ENCODE data around the gene DEAF1.

DEAF1 gene

DNA sequence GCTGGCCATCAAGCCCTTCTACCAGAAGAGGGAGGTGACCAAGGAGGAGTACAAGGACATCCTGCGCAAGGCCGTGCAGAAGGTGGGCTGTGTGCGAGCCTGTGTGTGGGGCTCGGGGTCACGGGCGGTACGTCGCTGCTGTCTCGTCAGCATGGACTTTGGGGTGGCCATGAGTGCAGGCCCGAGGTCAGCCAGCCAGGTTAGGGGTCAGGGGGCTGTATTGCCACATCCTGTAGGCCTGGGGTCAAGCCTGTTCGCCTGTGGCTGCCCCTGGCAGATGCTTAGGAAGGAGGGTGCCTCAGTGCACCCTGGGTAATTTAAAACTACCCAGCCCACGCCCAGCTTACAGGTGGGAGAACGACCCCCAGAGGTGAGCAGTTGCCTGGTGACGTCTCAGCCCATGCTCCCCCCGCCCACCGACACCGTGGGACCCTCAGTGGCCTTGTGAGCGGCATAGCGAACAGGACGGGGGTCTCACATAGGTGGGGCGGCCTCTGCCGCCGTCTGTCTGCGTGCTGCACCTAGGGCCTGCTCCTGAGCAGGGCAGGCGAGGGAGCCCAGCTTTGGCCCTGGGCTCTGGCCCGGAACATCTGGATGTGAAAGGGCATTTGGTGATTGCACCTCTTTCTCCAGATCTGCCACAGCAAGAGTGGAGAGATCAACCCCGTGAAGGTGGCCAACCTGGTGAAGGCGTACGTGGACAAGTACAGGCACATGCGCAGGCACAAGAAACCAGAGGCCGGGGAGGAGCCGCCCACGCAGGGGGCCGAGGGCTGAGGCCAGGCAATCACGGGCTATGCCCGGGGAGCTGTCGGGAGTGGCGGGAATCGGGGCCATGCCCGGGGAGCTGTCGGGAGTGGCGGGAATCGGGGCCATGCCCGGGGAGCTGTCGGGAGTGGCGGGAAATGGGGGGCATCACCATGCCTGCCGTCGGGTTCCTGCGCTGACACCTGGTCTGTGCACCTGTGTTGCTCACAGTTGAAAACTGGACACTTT, 83.7 kb downstream of the DEAF1 start:
- no peak for DNase-seq
- in situ Hi-C loops (cut with HindIII; ENCODE audit: low pct_ligation_motif_present, low pct_unique_long_range_greater_than_20kb, low sequenced_read_pairs) = no loop called here

DNA sequence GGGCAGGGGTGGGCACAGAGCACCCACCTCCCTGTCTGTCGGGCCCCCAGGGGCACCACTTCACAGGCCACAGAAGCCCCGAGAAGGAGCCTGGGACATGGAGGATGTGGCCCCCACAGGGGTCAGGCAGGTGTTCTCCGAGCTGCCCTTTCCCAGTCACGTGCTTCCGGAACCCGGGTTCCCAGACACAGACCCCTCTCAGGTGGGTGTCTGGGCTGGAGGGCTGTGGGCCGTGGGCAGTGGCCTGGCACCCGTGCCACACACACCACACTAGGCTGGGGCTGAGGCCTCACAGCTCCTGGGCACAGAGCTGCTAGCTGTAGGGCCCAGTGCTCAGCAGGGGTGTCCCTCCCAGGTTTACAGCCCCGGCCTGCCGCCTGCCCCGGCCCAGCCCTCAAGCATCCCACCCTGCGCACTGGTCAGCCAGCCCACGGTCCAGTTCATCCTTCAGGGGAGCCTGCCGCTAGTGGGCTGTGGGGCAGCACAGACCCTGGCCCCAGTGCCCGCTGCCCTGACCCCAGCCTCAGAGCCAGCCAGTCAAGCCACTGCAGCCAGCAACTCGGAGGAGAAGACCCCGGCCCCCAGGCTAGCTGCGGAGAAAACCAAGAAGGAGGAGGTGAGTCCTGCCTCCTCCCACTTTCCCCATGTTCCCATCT, 84.7 kb downstream of the DEAF1 start:
- no peak for DNase-seq
- in situ Hi-C loops (cut with HindIII; ENCODE audit: low pct_ligation_motif_present, low pct_unique_long_range_greater_than_20kb, low sequenced_read_pairs) = no loop called here

DNA sequence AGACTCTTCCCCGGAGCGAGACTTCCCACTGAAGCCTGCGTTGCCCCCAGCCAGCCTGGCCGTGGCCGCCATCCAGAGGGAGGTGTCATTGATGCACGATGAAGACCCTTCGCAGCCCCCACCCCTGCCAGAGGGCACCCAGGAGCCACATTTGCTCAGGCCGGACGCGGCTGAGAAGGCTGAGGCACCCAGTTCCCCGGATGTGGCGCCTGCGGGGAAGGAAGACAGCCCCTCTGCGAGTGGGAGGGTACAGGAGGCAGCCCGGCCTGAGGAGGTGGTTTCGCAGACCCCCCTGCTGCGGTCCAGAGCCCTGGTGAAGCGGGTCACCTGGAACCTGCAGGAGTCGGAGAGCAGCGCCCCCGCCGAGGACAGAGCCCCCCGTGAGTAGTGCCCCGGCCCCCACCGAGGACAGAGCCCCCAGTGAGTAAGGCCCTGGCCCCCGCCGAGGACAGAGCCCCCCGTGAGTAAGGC, 85.6 kb downstream of the DEAF1 start:
- DNase-seq = no peak
- in situ Hi-C loops (cut with HindIII; ENCODE audit: low pct_ligation_motif_present, low pct_unique_long_range_greater_than_20kb, low sequenced_read_pairs) = no loop called here

DNA sequence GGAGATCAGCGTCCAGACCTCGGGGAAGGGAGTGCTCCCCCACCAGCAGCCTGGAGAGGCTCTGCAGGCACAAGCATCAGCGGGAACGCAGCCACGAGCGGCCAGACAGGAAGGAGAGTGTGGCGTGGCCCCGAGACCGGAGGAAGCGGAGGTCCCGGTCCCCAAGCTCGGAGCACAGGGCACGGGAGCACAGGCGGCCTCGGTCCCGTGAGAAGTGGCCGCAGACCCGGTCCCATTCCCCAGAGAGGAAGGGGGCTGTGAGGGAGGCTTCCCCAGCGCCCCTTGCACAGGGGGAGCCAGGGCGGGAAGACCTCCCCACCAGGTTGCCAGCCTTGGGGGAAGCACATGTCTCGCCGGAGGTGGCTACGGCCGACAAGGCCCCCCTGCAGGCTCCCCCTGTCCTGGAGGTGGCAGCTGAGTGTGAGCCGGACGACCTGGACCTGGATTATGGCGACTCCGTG, 86.2 kb downstream of the DEAF1 start:
- DNase-seq = no peak
- in situ Hi-C loops (cut with HindIII; ENCODE audit: low pct_ligation_motif_present, low pct_unique_long_range_greater_than_20kb, low sequenced_read_pairs) = no loop called here

DNA sequence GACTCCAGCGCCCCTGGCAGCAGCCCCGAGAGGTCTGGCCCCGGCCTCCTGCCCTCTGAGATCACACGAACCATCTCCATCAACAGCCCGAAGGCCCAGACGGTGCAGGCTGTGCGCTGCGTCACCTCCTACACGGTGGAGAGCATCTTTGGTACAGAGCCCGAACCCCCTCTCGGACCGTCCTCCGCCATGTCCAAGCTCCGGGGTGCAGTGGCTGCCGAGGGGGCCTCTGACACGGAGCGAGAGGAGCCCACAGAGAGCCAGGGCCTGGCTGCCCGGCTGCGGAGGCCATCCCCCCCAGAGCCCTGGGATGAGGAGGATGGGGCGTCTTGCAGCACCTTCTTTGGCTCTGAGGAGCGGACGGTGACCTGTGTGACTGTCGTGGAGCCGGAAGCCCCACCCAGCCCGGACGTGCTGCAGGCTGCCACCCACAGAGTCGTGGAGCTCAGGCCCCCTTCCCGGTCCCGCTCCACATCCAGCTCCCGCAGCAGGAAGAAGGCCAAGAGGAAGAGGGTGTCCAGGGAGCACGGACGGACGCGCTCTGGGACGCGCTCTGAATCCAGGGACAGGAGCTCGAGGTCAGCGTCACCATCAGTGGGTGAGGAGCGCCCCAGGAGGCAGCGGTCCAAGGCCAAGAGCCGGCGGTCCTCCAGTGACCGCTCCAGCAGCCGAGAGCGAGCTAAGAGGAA, 86.9 kb downstream of the DEAF1 start:
- DNase-seq = no peak
- in situ Hi-C loops (cut with HindIII; ENCODE audit: low pct_ligation_motif_present, low pct_unique_long_range_greater_than_20kb, low sequenced_read_pairs) = no loop called here

DNA sequence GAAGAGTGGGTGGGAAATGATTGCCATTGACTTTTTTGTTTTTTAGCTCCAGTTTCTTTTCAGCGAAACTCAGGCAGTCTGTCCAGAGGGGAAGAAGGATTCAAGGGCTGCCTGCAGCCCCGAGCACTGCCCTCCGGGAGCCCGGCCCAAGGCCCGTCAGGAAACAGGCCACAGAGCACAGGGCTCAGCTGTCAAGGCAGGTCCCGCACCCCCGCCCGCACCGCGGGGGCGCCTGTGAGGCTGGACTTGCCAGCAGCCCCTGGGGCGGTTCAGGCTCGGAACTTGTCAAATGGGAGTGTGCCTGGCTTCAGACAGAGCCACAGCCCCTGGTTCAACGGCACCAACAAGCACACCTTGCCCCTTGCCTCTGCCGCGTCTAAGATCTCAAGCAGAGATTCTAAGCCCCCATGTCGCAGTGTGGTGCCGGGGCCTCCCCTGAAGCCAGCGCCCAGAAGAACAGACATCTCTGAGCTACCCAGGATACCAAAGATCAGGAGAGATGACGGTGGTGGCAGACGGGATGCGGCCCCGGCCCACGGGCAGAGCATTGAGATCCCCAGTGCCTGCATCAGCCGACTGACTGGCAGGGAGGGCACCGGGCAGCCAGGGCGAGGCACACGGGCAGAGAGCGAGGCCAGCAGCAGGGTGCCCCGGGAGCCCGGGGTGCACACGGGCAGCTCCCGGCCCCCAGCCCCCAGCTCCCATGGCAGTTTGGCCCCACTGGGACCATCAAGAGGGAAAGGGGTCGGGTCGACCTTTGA, 87.8 kb downstream of the DEAF1 start:
- in situ Hi-C loops (cut with HindIII; ENCODE audit: low pct_ligation_motif_present, low pct_unique_long_range_greater_than_20kb, low sequenced_read_pairs) = no loop called here
- no peak for DNase-seq

DNA sequence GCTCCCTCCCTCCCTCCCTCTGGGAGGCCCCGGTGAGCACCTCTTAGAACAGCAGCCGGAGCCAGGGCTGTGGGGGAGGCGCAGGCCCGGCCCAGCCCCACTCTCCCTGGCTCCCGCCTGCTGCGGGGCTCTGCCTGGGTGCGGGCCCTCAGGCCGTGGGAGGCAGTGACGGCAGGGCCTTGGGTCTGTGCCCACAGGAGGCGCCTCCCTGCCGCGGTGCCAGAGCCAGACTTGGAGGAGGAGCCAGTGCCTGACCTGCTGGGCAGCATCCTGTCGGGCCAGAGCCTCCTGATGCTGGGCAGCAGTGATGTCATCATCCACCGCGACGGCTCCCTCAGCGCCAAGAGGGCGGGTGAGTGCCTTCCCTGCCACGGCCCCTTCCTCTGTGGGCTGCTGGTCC, 88.8 kb downstream of the DEAF1 start:
- DNase-seq = no peak
- in situ Hi-C loops (cut with HindIII; ENCODE audit: low pct_ligation_motif_present, low pct_unique_long_range_greater_than_20kb, low sequenced_read_pairs) = no loop called here

DNA sequence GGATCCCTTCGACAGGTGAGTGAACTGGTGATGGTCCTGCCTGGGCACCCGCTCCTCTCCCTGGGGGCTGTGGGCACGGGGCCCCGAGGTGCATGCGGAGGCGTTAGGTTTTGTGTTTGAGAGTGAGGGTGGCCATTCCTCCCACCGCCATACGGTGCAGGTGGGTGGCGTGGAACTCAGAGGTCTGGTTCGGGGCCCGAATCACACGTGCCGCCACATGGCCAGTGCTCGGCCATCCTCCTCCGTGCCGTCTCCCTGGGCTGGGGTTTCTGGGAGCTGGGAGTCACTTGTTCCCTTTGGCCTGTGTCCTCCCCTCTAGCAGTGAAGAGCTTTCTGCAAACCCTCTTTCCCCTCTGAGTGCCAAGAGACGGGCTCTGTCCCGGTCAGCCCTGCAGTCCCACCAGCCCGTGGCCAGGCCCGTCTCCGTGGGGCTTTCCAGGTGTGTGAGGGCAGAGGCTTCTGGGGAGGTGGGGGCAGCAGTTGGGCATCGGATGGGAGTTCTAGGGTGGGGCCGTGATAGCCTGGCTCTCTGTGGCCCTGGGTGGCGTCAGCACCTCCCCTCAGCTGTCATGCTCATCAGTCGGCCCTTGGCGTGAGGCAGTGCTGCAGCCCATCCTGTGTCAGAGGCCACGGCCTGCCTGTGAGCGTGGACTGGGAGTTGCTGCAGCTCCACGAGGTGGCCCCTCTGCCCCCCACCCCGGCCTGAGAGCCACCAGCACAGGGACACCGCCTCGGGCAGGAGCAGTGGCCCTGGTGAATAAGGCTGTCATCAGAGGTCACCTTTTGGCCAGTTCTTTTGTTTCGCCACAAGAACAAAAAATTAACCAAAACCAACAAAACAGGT, 89.5 kb downstream of the DEAF1 start:
- no peak for DNase-seq
- in situ Hi-C loops (cut with HindIII; ENCODE audit: low pct_ligation_motif_present, low pct_unique_long_range_greater_than_20kb, low sequenced_read_pairs) = no loop called here

DNA sequence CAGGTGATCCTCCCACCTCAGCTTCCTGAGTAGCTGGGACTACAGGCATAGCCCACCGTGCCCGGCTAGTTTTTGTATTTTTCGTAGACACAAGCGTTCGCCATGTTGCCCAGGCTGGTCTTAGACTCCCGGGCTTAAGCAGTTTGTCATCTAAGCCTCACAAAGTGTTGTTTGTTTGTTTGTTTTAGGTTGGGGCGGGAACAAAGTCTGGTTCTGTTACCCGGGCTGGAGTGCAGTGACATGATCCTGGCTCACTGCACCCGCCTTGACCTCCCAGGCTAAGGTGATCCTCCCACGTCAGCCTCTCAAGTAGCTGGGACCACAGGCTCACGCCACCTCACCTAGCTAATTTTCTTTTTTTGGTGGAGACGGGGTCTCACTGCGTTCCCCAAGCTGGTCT, 91.9 kb downstream of the DEAF1 start:
- in situ Hi-C loops (cut with HindIII; ENCODE audit: low pct_ligation_motif_present, low pct_unique_long_range_greater_than_20kb, low sequenced_read_pairs) = no loop called here
- DNase-seq = no peak

DNA sequence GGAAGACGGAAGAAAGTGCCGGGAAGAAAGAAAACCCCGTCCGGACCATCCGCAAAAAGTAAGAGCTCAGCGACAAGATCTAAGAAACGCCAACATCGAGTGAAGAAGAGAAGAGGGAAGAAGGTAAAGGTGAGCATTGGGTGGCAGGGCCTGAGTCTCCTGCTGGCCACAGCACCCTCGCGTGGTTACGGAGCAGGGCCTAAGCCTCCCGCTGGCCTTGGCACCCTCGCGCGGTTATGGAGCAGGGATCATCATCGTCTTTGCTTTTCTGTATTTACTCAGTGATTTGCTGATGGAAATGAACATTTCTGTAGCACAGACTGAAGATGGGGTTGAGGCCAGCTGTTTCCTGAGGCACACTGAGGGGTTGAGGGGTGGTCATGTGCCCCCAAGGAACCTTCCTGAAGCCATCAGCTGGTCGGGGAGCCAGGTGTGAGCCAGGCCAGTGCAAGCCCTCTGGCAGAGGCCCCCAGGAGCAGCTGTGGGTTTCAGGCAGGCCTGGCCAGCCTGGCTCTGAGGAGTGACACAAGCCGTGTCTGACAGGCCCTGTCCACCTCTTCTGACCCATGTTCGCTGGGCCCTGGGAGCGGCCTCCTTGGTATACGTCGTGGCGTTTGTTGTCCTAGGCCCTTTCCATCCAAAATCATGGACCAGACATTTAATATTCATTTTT, 93.3 kb downstream of the DEAF1 start:
- DNase-seq = no peak
- in situ Hi-C loops (cut with HindIII; ENCODE audit: low pct_ligation_motif_present, low pct_unique_long_range_greater_than_20kb, low sequenced_read_pairs) = no loop called here

DNA sequence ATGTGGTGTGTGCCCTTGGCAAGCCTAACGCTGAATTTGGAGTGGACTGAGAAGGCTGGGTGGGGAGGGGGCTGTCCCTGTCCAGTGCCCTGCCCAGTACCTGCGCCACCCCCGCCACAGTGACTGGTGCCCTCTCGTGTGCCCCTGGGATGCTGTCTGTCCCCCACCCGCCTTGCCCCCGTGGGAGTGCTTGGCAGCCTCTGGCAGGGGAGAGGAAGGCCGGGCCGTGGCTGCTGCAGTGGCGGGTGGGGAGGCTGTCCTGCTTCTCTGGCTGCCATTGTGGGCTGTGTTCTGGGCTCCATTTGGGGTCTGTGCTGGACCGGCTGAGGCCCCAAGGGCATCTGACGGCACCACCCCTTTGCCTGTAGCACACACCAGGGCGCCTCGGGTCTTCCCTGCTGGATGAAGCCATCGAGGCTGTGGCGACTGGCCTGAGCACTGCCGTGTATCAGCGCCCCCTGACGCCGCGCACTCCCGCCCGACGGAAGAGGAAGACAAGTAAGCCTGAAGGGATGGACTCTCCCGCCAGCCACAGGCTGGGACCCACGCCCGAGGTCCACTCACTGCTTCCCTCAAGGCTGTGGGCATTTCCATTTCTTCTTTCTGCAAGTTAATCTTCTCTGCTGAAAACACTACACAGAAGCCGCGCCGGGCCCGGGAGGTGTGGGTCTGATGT, 96.9 kb downstream of the DEAF1 start:
- in situ Hi-C loops (cut with HindIII; ENCODE audit: low pct_ligation_motif_present, low pct_unique_long_range_greater_than_20kb, low sequenced_read_pairs) = no loop called here
- DNase-seq = no peak

DNA sequence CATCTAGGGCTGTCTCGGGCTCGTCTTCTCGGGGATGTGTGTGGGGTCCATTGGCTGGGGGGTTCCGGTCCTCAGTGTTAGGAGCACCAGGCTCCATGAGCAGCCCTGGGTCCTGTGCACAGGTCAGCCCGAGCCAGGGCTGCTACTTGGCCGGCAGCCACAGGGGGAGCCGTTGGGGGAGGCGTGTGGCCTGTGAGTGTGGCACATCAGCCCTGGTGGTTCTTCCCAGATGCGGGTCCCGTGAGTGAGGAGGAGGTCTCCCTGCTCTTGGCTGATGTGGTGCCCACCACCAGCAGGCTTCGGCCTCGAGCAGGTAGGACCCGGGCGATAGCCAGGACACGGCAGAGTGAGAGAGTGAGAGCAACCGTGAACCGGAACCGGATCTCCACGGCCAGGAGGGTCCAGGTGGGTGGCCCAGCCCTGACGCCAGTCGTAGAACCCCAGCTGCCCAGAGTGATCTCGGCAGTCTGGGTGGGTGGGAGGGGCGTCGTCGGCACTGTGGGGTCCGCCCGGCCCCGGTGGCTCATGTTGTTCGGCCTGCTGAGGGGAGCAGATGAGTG, 97.8 kb downstream of the DEAF1 start:
- no peak for DNase-seq
- in situ Hi-C loops (cut with HindIII; ENCODE audit: low pct_ligation_motif_present, low pct_unique_long_range_greater_than_20kb, low sequenced_read_pairs) = no loop called here

DNA sequence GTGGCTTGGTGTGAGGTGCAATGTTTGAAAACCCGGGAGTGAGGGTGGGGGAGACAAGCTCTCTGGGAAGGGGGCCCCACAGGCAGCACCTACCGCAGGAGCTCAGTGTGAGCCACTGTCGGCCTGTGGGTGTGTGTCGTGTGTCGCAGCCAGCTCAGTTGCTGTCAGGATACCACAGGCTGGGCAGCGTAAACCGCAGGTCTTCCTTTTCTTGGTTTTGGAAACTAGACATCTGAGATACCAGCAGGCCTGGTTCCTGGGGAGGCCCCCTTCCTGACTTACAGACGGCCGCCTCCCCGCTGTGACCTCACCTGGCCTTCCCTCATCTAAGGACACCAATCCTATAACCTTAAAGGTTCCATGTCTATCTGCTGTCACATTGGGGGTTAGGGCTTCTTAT, 98.6 kb downstream of the DEAF1 start:
- in situ Hi-C loops (cut with HindIII; ENCODE audit: low pct_ligation_motif_present, low pct_unique_long_range_greater_than_20kb, low sequenced_read_pairs) = no loop called here
- DNase-seq = no peak

DNA sequence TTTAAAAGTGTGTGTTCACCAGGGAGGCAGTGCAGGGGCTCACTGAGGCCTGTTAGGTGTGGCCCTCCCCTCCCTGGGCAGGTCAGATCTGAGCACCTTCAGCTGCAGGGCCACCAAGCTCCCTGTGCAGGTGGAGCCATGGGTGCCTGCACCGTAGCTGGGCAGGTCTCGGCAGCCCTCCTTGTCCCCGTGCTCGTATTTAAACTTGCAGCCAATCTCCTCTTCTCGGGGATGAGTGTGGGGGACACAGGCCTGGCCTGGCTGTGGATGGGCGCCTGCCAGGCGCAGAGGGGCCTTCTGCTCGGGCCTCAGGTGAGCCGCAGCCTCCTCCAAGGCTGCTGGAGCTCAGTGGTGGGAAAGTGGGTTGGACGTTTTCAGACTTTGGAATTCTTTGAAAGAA, 99.6 kb downstream of the DEAF1 start:
- in situ Hi-C loops (cut with HindIII; ENCODE audit: low pct_ligation_motif_present, low pct_unique_long_range_greater_than_20kb, low sequenced_read_pairs) = no loop called here
- no peak for DNase-seq

All from ACHN (cell line).